Dedifferentiated amniotic fluid mesenchymal stem cell (primary cell): ENCODE results near the gene PGAP1.

ENCODE experiments used
- DNase-seq: peaks from one replicate; pipeline ENCODE4 v3.0.0-alpha.2; 2016; ENCODE audit errors: extremely low spot score

The PGAP1 gene

DNA sequence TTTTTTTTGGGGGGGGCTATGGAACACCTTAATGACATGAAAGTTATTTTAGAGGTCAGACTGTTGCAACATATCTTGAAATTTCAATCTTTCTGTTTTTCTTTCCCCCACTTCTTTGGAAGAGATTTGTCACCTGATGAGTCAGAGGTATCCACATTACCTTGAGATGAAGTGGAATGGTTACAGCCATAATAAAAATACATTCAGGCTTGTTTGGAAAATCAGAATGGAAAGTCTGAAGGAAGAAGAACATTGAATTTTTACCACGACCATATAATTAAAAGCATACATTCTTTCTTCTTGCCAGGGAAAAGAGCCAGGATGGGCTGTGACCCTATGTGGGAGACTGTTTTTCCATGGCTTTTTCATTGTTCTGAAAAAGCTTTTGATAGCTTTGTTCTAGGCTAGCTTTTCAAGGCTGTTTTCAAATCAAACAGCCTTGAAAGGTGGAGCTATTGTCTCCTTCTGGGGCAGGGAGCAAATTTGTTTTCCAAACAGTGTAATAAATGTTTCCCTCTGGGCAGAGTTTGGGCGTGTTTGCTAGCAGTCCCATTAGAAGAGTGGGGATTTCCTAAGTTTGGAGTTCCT lies 124.7 kb downstream of the PGAP1 start:
- DNase-seq, result no peak

- no peak for DNase-seq
These were observed 127.5 kb downstream of the PGAP1 start for GRCh38 chr2:196798980-196799379.

GRCh38 chr2:196792865-196793264 lies 133.6 kb downstream of the PGAP1 start:
- no peak for DNase-seq

DNA sequence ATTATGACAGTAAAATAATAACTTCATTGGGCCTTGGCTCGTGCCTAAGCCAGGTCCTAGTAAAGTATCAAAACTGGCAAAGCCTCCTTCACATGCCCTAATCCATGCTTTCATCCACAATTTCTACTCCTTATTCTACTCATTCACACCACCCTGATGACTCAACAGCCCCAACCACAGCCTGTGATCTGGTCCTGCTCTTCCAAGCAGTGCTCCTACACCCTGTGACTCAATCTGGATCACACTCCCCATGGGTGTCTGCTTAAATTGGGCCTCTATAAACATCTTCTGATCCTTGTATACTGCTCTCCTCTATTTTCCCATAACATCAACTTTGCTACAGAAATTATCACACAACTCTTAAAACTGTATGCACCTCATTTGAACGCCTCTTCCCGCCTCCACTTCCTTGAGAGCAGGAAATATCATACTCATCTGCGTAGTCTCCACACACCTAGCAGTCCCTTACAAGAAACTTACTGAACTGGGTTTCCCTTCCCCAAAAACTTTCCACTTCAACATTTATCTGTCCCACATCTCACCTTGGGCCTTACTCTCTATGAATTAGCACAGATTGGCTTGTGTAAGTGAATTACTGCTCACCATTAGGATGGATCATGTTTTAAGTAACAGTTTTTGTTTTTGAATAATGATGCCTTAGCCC lies 142.9 kb downstream of the PGAP1 start:
- DNase-seq, result no peak
